SK-N-SH (cell line): Measurements from ENCODE around the gene MAP6D1.

Source experiments
- ELF1 ChIP-seq: IDR thresholded peaks from 2 replicates; pipeline ENCODE4 v1.4.0; 2012
- EP300 ChIP-seq, 2 experiments: IDR thresholded peaks; 2 replicates each; pipeline versions ENCODE4 v1.4.0 to v1.6.1; 2012; ENCODE audit warnings: borderline replicate concordance in 1 of 2, low read depth in 1 of 2, low read length in 1 of 2
- FOSL2 ChIP-seq: IDR thresholded peaks from 2 replicates; pipeline ENCODE4 v1.4.0; 2012; ENCODE audit warnings: low read depth, mild to moderate bottlenecking, moderate library complexity, borderline replicate concordance
- FOXM1 ChIP-seq: IDR thresholded peaks from 2 replicates; pipeline ENCODE4 v1.4.0; 2012; ENCODE audit warnings: low read depth, mild to moderate bottlenecking
- GABPA ChIP-seq: IDR thresholded peaks from 2 replicates; pipeline ENCODE4 v1.4.0; 2012; ENCODE audit warnings: low read depth, mild to moderate bottlenecking
- MXI1 ChIP-seq: IDR thresholded peaks from 2 replicates; pipeline ENCODE4 v1.6.1; 2012; ENCODE audit warnings: mild to moderate bottlenecking, low read depth, low read length, improper control_type of control experiment
- POLR2AphosphoS5 ChIP-seq: IDR thresholded peaks from 2 replicates; pipeline ENCODE4 v1.6.1; 2012; ENCODE audit warnings: low read depth, low read length
- RCOR1 ChIP-seq: fragments of 150-350 bp; IDR thresholded peaks from 2 replicates; pipeline ENCODE4 v1.6.1; 2017; ENCODE audit warnings: antibody characterized with exemption, low read length
- RXRA ChIP-seq: IDR thresholded peaks from 2 replicates; pipeline ENCODE4 v1.4.0; 2012; ENCODE audit warnings: low read depth, mild to moderate bottlenecking, borderline replicate concordance
- TCF12 ChIP-seq: IDR thresholded peaks from 2 replicates; pipeline ENCODE4 v1.4.0; 2012
- YY1 ChIP-seq: IDR thresholded peaks from 2 replicates; pipeline ENCODE4 v1.4.0; 2012; ENCODE audit warnings: low read depth, mild to moderate bottlenecking
- TF ChIP-seq, protein P1 (sequence below): fragments of 200-600 bp; sonication (generic); IDR thresholded peaks from 2 replicates; pipeline ENCODE4 v1.6.1; 2017; ENCODE audit warnings: antibody characterized with exemption, mild to moderate bottlenecking, moderate library complexity
- TF ChIP-seq, protein P2 (sequence below): IDR thresholded peaks from 2 replicates; pipeline ENCODE4 v1.4.0; 2012; ENCODE audit warnings: low read depth, borderline replicate concordance

DNA sequence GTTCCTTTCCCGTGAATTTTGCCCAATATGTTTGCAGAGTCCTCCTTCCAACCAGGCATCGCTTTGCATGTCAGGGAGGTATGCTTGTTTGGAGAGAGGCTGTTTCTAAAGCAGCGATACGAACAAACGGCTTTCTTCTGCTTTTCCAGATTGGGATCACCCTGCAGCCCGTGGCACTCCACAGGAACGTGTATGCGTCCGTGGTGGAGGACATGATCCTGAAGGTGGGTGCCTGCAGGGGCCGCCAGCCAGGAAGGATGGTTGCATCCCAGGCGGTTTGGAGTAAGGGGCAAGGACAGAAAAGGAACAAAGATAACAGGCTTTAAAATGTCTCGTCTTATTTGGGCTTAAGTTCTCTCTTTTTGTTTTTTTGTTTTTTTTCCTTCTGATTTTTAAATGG, 17.5 kb downstream of the MAP6D1 start:
- TF ChIP-seq EP300 (IDR thresholded peaks at IDR 0.05; ENCODE audit: borderline replicate concordance in 1 of 2, low read depth in 1 of 2, low read length in 1 of 2): no peak
- TF ChIP-seq, protein P1, sequence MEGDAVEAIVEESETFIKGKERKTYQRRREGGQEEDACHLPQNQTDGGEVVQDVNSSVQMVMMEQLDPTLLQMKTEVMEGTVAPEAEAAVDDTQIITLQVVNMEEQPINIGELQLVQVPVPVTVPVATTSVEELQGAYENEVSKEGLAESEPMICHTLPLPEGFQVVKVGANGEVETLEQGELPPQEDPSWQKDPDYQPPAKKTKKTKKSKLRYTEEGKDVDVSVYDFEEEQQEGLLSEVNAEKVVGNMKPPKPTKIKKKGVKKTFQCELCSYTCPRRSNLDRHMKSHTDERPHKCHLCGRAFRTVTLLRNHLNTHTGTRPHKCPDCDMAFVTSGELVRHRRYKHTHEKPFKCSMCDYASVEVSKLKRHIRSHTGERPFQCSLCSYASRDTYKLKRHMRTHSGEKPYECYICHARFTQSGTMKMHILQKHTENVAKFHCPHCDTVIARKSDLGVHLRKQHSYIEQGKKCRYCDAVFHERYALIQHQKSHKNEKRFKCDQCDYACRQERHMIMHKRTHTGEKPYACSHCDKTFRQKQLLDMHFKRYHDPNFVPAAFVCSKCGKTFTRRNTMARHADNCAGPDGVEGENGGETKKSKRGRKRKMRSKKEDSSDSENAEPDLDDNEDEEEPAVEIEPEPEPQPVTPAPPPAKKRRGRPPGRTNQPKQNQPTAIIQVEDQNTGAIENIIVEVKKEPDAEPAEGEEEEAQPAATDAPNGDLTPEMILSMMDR: no peak
- TF ChIP-seq YY1: no peak
- TF ChIP-seq GABPA: no peak
- TF ChIP-seq, protein P2, sequence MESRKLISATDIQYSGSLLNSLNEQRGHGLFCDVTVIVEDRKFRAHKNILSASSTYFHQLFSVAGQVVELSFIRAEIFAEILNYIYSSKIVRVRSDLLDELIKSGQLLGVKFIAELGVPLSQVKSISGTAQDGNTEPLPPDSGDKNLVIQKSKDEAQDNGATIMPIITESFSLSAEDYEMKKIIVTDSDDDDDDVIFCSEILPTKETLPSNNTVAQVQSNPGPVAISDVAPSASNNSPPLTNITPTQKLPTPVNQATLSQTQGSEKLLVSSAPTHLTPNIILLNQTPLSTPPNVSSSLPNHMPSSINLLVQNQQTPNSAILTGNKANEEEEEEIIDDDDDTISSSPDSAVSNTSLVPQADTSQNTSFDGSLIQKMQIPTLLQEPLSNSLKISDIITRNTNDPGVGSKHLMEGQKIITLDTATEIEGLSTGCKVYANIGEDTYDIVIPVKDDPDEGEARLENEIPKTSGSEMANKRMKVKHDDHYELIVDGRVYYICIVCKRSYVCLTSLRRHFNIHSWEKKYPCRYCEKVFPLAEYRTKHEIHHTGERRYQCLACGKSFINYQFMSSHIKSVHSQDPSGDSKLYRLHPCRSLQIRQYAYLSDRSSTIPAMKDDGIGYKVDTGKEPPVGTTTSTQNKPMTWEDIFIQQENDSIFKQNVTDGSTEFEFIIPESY: no peak
- TF ChIP-seq RXRA: no peak
- no peak for TF ChIP-seq ELF1
- TF ChIP-seq MXI1: no peak
- TF ChIP-seq TCF12: no peak
- no peak for TF ChIP-seq FOSL2
- TF ChIP-seq POLR2AphosphoS5: no peak
- TF ChIP-seq RCOR1: no peak
- TF ChIP-seq FOXM1: no peak
